ENCODE results near the gene PTCH1.
A peak's percentile ranks its signal among the peaks of the same experiment; 100 is the strongest.

Gene PTCH1

DNA sequence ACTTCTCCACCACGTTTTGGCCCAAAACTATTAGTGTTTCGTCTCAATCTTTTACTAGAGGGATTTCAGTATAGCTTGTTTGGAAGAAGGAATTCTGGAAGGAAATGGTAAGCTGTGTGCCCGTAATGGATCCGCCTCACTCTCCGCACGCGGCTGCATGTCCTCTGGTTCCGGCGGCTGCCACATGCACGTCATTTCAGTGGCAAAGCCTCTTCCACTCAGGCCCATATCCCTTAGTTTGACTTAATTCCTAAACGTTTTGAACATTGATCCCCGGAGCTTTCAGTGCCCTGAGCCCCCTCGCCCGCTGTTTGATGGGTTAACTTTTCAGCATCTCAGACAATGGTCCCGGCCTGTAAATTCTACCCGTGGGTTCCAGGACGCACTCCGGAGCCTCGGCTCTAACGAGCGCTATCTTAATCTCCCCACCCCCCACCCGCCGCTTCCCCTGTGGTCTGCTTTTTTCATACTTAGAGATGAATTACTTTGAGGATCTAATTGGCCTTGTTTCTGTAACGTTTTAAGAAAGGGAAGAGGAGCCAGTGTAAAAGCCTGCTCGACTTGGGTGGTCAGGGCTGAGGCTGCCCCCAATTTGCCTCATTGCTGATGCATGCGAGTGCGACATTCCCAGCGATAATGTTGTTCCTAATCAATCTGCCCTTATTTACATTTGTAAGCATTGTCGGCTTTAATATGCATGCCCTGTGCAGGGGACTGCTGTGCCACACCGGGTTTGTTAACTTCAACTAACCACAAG lies 4.6 kb downstream of the PTCH1 start:
- DNase-seq = peak; percentile 26

- no peak for DNase-seq
Observed at GRCh38 chr9:95511616-95511931, 5.2 kb downstream of the PTCH1 start.

GRCh38 chr9:95510709-95511615 lies 5.8 kb downstream of the PTCH1 start:
- peak; percentile 78 for DNase-seq

DNA sequence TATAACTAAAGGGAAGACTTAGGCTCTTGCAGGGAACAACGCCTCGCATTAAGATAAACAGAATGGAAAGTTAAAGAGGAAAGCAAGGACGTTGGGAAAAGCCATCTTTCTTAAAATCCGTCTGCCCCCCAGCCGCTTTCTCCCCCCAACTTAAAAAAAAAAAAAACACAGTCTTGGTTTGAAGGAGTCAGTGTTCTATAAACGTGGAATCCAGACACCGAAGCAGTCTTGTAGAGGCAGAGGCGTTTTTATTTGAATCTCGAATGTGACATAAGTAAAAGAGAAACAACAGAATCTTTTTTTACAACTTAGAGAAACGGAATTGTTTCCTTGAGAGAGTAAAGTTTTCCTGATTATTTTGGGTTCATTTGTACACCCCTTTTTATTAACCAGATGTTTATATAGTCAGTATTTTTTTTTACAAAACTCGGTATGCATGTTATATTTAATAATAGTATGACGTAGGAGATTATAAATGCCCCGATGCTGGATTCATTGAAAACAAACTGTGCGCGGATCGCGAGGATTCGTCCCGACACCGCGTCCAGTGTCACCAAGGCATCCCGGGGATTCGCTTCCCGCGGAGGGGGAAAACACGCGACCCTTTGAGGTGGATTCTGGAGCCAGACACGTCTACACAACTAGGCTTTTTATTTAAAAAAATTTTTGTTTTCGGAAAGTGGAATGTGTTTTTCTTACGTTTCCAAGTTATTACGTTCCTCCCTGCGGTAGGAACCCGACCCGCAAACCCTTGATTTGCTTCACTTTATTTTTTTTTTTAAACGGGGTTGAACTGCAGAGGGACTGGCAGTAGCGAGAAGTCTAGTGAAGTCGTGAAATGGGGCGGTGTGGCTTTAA lies 6.7 kb downstream of the PTCH1 start:
- peak; percentile 33 for DNase-seq

DNA sequence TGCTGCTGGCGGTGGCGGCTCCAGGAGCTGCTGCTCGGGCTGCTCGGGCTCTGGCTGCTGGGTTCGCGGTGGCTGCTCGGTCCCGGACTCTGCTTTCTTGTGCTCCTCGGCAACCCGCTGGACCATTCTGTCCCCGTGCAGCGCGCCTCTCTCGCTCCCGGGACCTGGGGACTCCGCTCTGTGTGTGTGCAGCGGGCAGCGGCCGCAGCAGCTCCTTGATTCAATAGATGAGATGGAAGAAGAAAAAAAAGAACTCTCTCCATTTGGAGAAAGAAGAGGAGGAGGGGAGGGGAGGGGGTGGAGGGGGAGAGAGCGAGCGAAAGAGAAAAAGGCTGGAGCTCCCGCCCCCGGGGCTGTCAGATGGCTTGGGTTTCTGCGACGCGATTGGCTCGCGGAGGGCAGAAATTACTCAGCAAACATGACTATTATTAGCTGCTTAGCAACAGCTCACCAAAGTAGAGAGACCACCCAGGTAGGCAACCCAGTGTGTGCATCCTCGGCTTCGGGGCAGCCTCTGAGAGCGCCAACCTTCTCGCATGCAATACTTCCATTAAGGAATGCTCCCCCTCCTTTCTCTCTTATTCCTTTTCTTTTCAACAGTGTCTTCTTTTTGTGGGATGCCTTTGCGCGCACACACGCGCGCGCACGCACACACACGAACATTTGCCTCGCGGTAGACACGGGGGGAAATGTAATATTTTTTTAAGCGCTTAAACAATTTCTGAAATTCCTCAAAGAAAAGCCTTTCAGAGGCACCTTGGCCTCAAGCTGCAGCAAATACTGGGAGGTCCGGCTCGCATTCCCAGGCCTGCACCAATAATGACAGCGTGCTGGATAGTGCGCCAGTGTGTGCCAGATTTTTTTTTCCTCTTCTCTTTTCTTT lies 7.6 kb downstream of the PTCH1 start:
- DNase-seq = peak; percentile 80

GRCh38 chr9:95508242-95508967 lies 8.4 kb downstream of the PTCH1 start:
- DNase-seq = no peak

DNA sequence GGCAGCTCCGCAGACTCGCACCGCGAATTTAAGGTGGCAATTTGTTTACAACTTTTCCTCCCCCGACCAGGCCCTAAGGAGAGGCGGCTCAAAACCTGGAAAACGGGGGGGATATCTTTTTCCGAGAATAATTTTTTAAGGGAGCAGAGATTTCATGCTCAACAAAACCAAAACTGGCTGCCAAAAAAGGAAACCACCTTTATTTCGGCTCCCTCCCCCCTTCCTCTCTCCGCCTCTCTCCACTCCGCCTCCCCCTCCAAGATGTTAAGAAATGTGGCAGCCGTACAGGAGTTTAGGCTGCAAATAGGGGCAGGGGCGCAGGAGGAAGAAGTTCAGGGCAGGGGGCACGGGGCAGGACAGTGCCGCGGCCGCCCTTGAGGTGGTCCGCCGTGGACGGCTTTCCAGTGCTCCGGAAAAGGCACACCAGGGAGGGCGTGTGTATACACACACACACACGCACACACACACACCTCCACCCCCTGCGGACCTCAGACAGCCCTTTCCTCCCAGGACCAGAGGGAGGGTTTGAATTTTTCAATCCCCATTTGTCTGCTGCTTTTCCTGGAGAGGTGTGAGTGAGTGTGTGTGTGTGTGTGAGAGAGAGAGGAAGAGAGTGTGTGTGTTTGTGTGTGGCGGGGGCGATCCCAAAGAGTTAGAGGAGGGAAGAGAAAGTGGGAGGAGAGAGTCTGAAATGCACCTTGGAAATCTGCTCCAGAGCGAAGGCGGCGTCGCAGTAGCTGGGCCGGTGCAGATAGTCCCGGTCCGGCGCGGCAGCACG lies 9.1 kb downstream of the PTCH1 start:
- DNase-seq = peak; percentile 20

DNA sequence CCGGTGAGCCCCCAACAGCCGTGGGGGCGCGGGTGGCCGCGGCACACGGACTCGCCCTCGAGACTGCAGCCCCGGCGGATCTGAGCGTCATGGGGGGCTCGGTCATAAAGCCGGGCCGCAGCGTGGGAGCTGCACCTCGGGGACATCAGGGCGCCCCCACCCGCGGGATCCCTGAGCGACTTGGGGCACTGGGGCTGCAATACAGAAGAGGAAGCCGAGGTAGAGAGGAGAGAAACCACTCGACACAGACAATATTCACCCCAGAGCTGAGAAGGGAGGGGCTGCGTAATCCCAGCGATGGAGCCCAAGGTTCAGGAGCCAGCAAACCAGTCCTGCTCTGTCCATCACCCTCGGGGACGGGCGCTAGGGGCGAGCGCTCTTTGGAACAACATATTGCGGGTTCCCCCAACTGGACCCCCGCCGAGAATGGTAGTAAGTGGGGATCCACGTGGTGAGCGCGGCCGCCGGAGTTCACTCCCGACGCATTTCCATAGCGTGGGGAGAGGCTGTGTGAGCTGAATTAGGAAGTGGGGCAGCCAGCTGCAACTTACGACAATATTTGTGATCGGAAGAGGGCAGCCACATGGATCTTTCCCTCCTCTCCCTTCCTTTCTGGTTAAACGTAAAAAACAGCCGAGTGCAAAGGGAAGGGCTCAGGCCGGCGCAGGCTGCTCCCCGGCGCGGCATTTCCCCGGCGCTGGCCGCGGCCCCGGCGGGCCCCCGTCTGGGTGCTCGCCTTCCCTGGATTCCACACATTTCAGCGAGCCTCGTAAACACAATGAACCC lies 9.9 kb downstream of the PTCH1 start:
- peak; percentile 5 for DNase-seq

GRCh38 chr9:95506428-95506677 lies 10.4 kb downstream of the PTCH1 start:
- no peak for DNase-seq

GRCh38 chr9:95505717-95506427 lies 10.9 kb downstream of the PTCH1 start:
- peak; percentile 24 for DNase-seq

DNA sequence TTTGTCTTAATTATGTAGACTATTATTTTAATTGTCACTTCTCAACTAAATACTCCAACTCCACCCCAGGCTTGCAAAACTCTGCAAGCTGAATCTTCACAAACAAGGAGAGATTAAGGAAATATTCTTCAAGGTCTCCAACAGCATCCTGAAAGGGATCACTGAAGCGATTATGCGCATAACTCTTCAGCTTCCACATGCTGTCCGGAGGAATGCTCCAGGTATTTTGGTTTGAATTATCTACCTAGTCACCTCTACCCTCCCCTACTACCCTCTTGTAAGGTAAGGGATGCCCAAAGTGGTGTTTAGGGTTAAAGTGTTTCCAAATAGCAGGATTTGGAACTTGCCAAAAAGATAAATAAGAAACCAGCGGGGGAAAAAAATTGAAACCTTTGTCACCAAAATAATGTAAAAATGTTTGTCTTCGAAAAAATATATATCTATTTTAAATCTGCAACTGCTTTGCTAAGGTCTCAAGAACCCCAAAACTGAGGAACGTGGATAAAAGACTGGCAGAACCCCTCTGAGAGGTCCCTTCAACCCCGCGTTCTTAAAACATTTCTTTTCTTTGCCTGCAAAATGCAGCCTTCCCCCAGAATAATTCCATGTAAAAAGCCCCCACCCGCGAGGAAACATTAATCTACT lies 11.6 kb downstream of the PTCH1 start:
- DNase-seq = no peak

DNA sequence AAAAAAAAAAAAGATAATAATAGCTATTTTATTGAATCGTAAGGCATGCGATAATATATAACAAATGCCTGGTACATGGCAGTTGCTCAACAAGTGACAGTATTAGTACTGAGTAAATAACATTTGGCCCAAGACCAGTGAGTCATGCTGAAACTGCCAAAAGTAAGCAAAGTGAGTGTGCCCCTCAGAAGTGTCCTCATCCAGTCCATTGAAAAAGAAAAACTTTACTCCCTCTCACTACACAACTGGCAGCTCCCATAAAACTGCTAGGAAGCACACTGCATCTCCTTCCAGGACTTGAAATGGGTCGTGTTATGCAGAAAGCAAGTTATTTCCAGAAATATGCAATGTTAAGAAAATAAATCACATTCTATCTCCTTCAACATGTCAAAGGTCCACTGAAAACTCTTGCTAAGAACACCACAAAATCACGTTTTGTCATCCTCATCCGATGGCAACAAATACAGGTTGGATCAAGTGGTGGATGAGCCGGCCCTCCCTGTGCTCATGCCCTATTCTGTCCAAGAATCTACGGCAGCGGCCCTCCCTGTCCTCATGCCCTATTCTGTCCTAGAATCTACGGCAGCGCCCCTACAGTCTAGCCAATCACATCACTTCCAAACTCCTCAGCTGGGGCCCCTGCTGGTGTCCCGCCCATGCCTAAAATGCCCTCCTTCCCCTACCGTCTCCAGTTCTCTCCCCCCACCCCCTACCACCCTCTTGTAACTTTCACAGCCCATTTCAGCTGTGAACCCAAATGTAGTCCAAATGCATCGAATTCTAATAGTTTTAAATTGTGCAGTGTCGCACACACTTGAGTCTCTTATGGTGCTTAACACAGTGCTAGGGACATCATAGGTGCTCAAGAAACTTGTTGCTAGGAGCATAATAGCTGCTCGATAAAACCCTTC lies 12.5 kb downstream of the PTCH1 start:
- no peak for DNase-seq

GRCh38 chr9:95503369-95503768 lies 13.4 kb downstream of the PTCH1 start:
- no peak for DNase-seq

- no peak for DNase-seq
Observed at GRCh38 chr9:95502248-95502647, 14.5 kb downstream of the PTCH1 start.

GRCh38 chr9:95499847-95500246 lies 16.9 kb downstream of the PTCH1 start:
- no peak for DNase-seq

- no peak for DNase-seq
Observed at GRCh38 chr9:95499046-95499676, 17.6 kb downstream of the PTCH1 start.

- DNase-seq = no peak
Observed at GRCh38 chr9:95498641-95499040, 18.1 kb downstream of the PTCH1 start.
